ENCODE results near the gene SPEN. TPM values are rescaled to one million over a fixed set of nuclear protein-coding genes. Genes with fewer than 3 reads are reported as not detected.
"Not testable (repeated sequence)": the region's sequence is repeated elsewhere in the genome, so short reads cannot be mapped to it uniquely, and the experiment has no call there.

Gene SPEN
- total RNA-seq, 2 experiments from 2014 or later, result 37.0 to 41.9 TPM

GRCh38 chr1:15973772-15974171 is 126.3 kb downstream of the SPEN start:
- CTCF ChIA-PET, result no interaction called here

GRCh38 chr1:15974855-15975254 is 127.3 kb downstream of the SPEN start:
- Mint-ChIP-seq H3K9me3 (no peaks in the 10 kb centered on the region), H3K4me1 (ENCODE audit: low read depth) (peaks cover 47% of the 10 kb centered on the region), H3K4me3 (peak overlapping the region; percentile 87), H3K27ac (peak overlapping the region; percentile 94), H3K36me3 (peaks cover 30% of the 10 kb centered on the region), H3K27me3 (no peaks in the 10 kb centered on the region)
- POLR2A ChIA-PET, result interaction anchor here (1.0 to 3.4 kb wide), 13 partner anchors 9 to 160 kb away, joined by 3 to 63 read pairs (median 7); partner anchors contain the start of gene SPEN
- intact Hi-C loops (cut with micrococcal nuclease), result loop anchor here (1.0 to 5.0 kb wide), 3 partner anchors 9 to 392 kb away; partner anchors contain the start of gene SZRD1
- CTCF ChIA-PET, result interaction anchor here (0.7 to 2.2 kb wide), 9 partner anchors 9 to 183 kb away, joined by 3 to 13 read pairs (median 4); no protein-coding TSS in a partner anchor
- peak; percentile 68 for DNase-seq

More at GRCh38 chr1:15973772-15974171, 126.3 kb downstream of the SPEN start:
- intact Hi-C loops (cut with micrococcal nuclease), result no loop called here
- peak; percentile 6 for DNase-seq
- Mint-ChIP-seq H3K4me3 (no peak overlapping the region), H3K27me3 (no peaks in the 10 kb centered on the region), H3K4me1 (ENCODE audit: low read depth) (peaks cover 51% of the 10 kb centered on the region), H3K36me3 (peaks cover 38% of the 10 kb centered on the region), H3K9me3 (no peaks in the 10 kb centered on the region), H3K27ac (peak overlapping the region; percentile 0)
- POLR2A ChIA-PET, result interaction anchor here (1.5 kb wide), 1 partner anchor 32 kb away, joined by 3 read pairs; no protein-coding TSS in a partner anchor

GRCh38 chr1:15975358-15975804 is 127.9 kb downstream of the SPEN start:
- peaks cover 24% of the 10 kb centered on the region for H3K36me3 Mint-ChIP-seq
- H3K4me3 Mint-ChIP-seq, result peak overlapping the region; percentile 87
- no peaks in the 10 kb centered on the region for H3K27me3 Mint-ChIP-seq
- ChIA-PET POLR2A (interaction anchor here (1.0 to 3.4 kb wide), 16 partner anchors 10 to 160 kb away, joined by 3 to 63 read pairs (median 5); partner anchors contain the start of gene SPEN), CTCF (interaction anchor here (0.8 to 2.2 kb wide), 11 partner anchors 9 to 184 kb away, joined by 3 to 13 read pairs (median 4); no protein-coding TSS in a partner anchor)
- H3K4me1 Mint-ChIP-seq (ENCODE audit: low read depth), result peaks cover 42% of the 10 kb centered on the region
- H3K27ac Mint-ChIP-seq, result peak overlapping the region; percentile 94
- H3K9me3 Mint-ChIP-seq, result no peaks in the 10 kb centered on the region
- DNase-seq, result peak; percentile 84
- intact Hi-C loops (cut with micrococcal nuclease), result loop anchor here (1.0 to 5.0 kb wide), 3 partner anchors 9 to 392 kb away; partner anchors contain the start of gene SZRD1

- peak within 1 kb of the TSS; percentile 94 for H3K27ac Mint-ChIP-seq
- CTCF ChIA-PET, result interaction anchor here (0.9 to 2.2 kb wide), 9 partner anchors 10 to 184 kb away, joined by 3 to 13 read pairs (median 4); no protein-coding TSS in a partner anchor
- DNase-seq, result peak; percentile 97
- no peaks in the 10 kb centered on the region for H3K9me3 Mint-ChIP-seq
- H3K27me3 Mint-ChIP-seq, result no peaks in the 10 kb centered on the region
- peaks cover 20% of the 10 kb centered on the region for H3K36me3 Mint-ChIP-seq
- intact Hi-C loops (cut with micrococcal nuclease), result loop anchor here (1.0 to 5.0 kb wide), 5 partner anchors 10 to 391 kb away; partner anchors contain the start of genes SPEN and SZRD1
- peaks cover 38% of the 10 kb centered on the region for H3K4me1 Mint-ChIP-seq (ENCODE audit: low read depth)
- H3K4me3 Mint-ChIP-seq, result peak within 1 kb of the TSS; percentile 87
- POLR2A ChIA-PET, result interaction anchor here (1.1 to 3.4 kb wide), 16 partner anchors 10 to 161 kb away, joined by 3 to 63 read pairs (median 5); partner anchors contain the start of gene SPEN
These were observed 128.5 kb downstream of the SPEN start, which contains the start of gene ZBTB17 for GRCh38 chr1:15975805-15976680. Gene ZBTB17, minus strand, starts transcription at chr1:15976101. Its CDS starts 27,606 bp downstream, at chr1:15948495.

GRCh38 chr1:15977947-15978346 is 130.4 kb downstream of the SPEN start:
- H3K4me1 Mint-ChIP-seq (ENCODE audit: low read depth), result peaks cover 26% of the 10 kb centered on the region
- H3K36me3 Mint-ChIP-seq, H3K27me3 Mint-ChIP-seq, H3K4me3 Mint-ChIP-seq, H3K9me3 Mint-ChIP-seq, H3K27ac Mint-ChIP-seq, DNase-seq, POLR2A ChIA-PET: not testable (repeated sequence)
- CTCF ChIA-PET, result interaction anchor here (1.0 kb wide), 1 partner anchor 29 kb away, joined by 3 read pairs; no protein-coding TSS in a partner anchor
- intact Hi-C loops (cut with micrococcal nuclease), result loop anchor here (5.0 kb wide), 1 partner anchor 389 kb away; the partner anchor contains the start of gene SZRD1

GRCh38 chr1:15981679-15982078 is 134.2 kb downstream of the SPEN start:
- Mint-ChIP-seq H3K4me3 (no peak overlapping the region), H3K27ac (no peak overlapping the region), H3K9me3 (peaks cover 10% of the 10 kb centered on the region), H3K36me3 (no peaks in the 10 kb centered on the region), H3K4me1 (ENCODE audit: low read depth) (peaks cover 25% of the 10 kb centered on the region), H3K27me3 (no peaks in the 10 kb centered on the region)
- ChIA-PET POLR2A (no interaction called here), CTCF (no interaction called here)
- DNase-seq, result no peak
- intact Hi-C loops (cut with micrococcal nuclease), result no loop called here

GRCh38 chr1:15983275-15983674 is 135.8 kb downstream of the SPEN start:
- Mint-ChIP-seq H3K4me1 (ENCODE audit: low read depth) (peaks cover 25% of the 10 kb centered on the region), H3K27ac (no peak overlapping the region), H3K9me3 (peaks cover 10% of the 10 kb centered on the region), H3K27me3 (no peaks in the 10 kb centered on the region), H3K4me3 (no peak overlapping the region), H3K36me3 (no peaks in the 10 kb centered on the region)
- POLR2A ChIA-PET, result interaction anchor here (1.1 kb wide), 1 partner anchor 29 kb away, joined by 3 read pairs; no protein-coding TSS in a partner anchor
- intact Hi-C loops (cut with micrococcal nuclease), result no loop called here
- CTCF ChIA-PET, result interaction anchor here (1.2 to 1.5 kb wide), 2 partner anchors 168 to 192 kb away, joined by 4 to 5 read pairs; no protein-coding TSS in a partner anchor
- no peak for DNase-seq

GRCh38 chr1:15985611-15986297 is 138.2 kb downstream of the SPEN start:
- no peak for DNase-seq
- H3K27me3 Mint-ChIP-seq, result no peaks in the 10 kb centered on the region
- H3K36me3 Mint-ChIP-seq, result no peaks in the 10 kb centered on the region
- intact Hi-C loops (cut with micrococcal nuclease), result no loop called here
- H3K27ac Mint-ChIP-seq, result no peak overlapping the region
- POLR2A ChIA-PET, result interaction anchor here (0.7 kb wide), 1 partner anchor 138 kb away, joined by 3 read pairs; the partner anchor contains the start of gene SPEN
- CTCF ChIA-PET, result interaction anchor here (1.9 kb wide), 1 partner anchor 171 kb away, joined by 4 read pairs; no protein-coding TSS in a partner anchor
- H3K9me3 Mint-ChIP-seq, result peaks cover 10% of the 10 kb centered on the region
- H3K4me3 Mint-ChIP-seq, result no peak overlapping the region
- peaks cover 25% of the 10 kb centered on the region for H3K4me1 Mint-ChIP-seq (ENCODE audit: low read depth)

GRCh38 chr1:15988856-15989736 is 141.6 kb downstream of the SPEN start:
- H3K9me3 Mint-ChIP-seq, result no peaks in the 10 kb centered on the region
- no peaks in the 10 kb centered on the region for H3K36me3 Mint-ChIP-seq
- intact Hi-C loops (cut with micrococcal nuclease), result no loop called here
- no peak overlapping the region for H3K4me3 Mint-ChIP-seq
- peaks cover 15% of the 10 kb centered on the region for H3K4me1 Mint-ChIP-seq (ENCODE audit: low read depth)
- ChIA-PET POLR2A (no interaction called here), CTCF (no interaction called here)
- no peak for DNase-seq
- no peak overlapping the region for H3K27ac Mint-ChIP-seq
- no peaks in the 10 kb centered on the region for H3K27me3 Mint-ChIP-seq

- ChIA-PET POLR2A (no interaction called here), CTCF (no interaction called here)
- Mint-ChIP-seq H3K27me3 (no peaks in the 10 kb centered on the region), H3K4me1 (ENCODE audit: low read depth) (peaks cover 9% of the 10 kb centered on the region), H3K9me3 (no peaks in the 10 kb centered on the region), H3K27ac (no peak overlapping the region), H3K4me3 (no peak overlapping the region), H3K36me3 (no peaks in the 10 kb centered on the region)
- DNase-seq, result no peak
- intact Hi-C loops (cut with micrococcal nuclease), result no loop called here
These were observed 142.3 kb downstream of the SPEN start for GRCh38 chr1:15989776-15990175.
